NCI-H187 treated with DMSO at 0.1 percent for 48 hours (cell line): ENCODE measurements around the gene TMEM108.
"Not testable (repeated sequence)": the region's sequence is repeated elsewhere in the genome, so short reads cannot be mapped to it uniquely, and the experiment has no call there.

Experiments used
- DNase-seq: peaks from one replicate; lab custom pipeline; 2025; lab: John Stamatoyannopoulos, UW

The TMEM108 gene

DNA sequence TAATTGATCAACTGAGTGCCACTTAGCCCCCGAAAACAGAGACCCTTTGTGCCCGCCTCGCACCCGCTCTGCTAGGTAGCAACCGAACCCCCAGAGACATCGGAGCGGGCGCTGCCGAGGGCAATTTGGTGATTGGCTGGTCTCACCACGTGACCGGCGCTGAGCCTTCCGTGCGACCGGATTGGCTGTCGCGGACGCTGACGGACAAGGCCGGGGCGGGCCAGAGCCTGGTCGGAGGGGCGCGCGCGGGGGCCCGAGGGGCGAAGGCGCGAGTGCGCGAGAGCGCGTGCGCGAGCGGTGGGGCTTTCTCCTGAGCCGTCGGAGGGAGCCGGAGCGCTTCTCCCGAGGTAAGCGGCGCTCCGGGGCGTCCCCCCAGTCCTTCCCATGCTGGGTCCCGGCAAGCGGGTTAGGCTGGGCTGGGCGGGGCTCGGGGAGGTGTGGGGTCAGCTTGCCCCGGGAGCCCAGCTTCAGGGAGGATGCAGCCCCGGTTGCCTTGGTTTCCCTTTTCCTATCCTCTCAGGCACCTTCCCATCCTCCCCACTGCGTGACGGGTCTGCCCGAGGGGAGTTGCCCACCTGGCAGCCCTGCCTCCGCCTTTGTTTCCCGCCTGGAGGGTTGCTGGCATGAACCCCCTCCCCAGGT is at the start of gene TMEM108:
Gene TMEM108, plus strand, starts transcription at position 303 of the 642 bp plus-strand sequence.
- DNase-seq: peak; percentile 63

DNA sequence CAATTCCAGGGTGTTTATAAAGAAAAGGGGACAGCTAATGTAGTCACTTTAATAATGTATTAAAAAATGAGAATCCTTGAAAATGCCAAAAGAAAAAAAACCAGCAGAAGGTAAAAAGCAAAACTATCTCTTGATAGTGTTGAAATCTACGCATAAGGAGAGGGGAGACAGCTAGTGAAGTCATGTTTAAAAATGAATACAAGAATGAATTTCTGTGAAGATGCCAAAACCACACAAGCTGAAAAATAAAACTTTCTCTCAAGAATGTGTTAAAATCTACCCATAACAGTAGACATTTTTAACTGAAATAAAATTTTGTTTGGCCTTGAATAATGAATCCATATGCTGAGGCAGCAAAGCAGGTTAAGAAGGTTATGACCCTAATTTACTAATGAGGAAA is 42.2 kb upstream of the TMEM108 start:
- no peak for DNase-seq

DNA sequence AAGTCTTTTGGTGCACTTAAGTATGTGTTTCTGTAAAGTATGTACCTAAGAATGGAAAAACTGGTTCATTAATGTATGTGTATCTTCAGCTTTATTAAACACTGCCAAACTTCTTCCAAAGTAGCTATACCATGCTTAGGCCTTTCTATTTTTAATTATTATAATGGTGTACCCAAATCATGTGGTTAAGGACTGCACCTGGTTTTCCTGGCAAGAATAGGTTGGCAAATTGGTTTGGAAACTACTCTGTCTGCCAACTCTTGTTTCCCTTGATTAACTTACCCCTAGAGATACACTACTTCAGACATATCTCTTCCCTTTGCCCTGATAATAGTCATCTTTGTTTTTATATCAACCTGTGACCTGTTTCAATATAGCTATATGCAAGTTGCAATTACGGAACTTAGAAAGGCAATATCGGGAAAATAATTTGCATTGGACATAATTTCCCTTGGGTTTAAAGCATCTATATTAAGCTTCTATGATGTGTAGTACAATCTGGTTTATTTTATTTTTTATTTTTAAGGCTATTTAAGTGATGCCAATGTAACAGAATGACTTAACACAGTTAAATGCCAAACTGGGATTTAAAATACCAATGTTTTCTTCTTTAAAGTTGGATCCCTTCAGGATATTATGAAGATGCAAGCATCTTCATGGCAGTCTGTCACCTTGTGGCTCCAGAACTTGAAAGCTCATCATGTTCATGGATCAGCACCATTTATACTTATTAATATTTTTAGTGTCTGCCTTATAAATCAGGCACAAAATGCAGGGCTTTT is 40.6 kb upstream of the TMEM108 start:
- no peak for DNase-seq

DNA sequence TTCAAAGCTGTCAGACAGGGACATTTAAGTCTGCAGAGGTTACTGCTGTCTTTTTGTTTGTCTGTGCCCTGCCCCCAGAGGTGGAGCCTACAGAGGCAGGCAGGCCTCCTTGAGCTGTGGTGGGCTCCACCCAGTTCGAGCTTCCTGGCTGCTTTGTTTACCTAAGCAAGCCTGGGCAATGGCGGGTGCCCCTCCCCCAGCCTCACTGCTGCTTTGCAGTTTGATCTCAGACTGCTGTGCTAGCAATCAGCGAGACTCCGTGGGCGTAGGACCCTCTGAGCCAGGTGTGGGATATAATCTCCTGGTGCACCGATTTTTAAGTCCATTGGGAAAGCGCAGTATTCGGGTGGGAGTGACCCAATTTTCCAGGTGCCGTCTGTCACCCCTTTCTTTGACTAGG is 33.2 kb upstream of the TMEM108 start:
- not testable (repeated sequence) for DNase-seq

DNA sequence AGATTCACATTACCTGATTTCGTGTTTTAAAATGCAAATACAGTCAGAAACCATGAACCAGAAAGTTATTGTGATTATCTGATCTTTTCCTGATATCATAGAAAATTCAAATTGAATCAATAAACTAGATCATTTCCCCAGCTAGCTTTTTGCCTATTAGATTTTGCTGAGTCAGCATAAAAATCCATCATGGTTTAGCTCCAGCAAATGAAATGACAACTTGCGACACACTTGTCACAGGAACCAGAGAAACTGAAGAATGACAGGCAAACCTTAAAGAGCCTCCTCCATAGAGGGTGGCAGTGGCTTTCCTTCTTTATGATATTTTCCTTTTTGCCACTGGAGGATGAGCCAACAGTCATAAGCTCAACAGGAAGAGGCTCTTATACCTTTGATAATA is 30.6 kb upstream of the TMEM108 start:
- no peak for DNase-seq

DNA sequence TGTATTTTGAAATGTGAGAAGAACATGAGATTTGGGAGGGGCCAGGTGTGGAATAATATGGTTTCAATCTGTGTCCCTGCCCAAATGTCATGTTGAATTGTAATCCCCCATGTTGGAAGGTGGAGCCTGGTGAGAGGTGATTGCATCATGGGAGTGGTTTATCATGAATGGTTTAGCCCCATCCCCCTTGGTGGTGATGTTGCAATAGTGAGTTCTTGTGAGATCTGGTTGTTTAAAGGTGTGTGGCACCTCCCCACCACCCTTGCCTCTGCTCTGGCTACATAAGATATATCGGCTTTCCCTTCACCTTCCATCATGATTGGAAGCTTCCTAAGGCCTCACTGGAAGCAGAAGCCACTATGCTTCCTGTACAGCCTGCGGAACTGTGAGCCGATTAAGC is 23.9 kb upstream of the TMEM108 start:
- DNase-seq: no peak

DNA sequence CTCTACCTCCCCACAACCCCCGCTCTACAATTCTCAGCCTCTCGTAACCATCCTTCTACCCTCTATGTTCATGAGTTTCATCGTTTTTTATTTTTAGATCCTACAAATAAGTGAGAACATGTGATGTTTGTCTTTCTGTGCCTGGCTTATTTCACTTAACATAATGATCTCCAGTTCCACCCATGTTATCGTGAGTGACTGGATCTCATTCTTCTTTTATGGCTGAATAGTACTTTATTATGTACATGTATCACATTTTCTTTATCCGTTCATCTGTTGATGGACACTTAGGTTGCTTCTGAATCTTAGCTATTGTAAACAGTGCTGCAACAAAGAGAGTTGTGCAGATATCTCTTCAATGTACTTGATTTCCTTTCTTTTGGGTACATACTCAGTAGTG is 22.6 kb upstream of the TMEM108 start:
- DNase-seq: not testable (repeated sequence)

DNA sequence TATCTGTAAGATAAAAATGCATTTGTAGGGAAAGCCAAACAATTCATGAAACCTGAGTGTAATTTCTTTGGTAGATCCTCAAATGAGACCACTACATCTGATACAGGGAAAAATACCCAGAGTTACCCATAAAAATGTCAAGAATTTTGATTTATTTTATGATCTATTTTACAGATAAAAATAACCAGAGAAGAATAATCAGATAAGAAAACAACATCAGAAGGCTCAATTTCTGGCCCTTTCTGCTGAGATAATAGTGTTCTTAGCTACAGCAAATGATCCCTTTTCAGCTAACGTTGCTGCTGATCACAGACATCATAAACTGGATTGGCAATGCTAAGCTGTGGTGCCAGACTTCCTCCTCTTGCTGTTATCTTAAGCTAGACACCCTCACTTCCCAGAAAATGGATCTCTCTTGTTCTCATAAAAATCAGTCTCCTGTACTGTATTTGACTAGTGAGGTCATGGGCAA is 21.3 kb upstream of the TMEM108 start:
- no peak for DNase-seq

DNA sequence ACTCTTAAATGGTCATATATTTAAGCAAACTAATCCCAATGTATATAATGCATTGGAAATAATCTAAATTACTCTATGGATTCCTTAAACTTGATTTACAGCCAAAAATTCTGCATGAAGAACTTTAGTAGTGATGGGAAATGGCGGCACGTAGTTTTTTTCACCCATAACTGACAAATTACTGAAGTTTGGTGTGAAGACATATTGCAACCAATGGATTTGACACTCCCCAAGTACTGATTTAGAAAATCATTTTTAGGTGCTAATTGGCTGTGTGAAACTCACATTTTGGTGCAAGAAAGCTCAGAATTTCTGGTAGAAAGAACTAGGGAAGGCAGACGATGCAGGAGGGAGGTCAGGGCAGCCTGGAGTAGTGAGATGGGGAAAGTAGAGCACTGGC is 19.3 kb upstream of the TMEM108 start:
- no peak for DNase-seq

DNA sequence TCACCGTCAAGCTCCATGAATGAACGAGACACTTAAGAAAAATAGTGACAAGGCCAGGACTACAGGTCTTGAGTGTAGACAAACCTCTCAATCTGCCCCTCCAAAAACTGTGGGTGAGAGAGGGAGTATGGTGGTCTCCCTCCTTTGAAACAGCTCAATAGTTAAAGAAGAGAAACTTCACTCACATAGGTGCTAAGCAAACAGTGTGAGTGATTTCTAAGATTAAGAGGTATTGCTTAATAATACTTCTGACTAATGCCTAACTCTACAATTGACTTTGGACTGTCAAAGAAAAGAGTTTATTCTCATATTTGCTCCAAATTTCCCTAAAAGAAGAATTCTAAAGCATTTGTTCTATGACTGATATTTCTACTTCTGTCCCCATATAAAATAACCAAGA is 17.0 kb upstream of the TMEM108 start:
- no peak for DNase-seq

DNA sequence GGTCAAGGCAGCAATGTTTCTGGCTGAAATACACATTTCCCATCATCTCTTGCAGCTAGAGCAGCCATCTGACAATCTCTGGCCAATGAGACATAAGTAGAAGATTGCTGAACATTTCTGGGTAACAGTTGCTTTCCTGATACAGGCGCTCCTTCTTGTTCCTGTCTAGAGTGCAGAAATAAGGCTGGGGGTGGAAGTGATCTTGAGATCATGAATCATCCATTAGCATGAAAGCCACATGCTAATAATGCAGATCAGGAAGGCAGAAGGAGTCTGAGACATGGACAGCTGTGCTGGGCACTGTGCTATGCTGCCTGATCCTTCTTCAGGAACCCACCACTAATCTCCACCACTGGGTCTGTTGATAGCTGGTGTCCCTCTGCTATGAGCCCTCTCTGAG is 14.8 kb upstream of the TMEM108 start:
- DNase-seq: no peak

DNA sequence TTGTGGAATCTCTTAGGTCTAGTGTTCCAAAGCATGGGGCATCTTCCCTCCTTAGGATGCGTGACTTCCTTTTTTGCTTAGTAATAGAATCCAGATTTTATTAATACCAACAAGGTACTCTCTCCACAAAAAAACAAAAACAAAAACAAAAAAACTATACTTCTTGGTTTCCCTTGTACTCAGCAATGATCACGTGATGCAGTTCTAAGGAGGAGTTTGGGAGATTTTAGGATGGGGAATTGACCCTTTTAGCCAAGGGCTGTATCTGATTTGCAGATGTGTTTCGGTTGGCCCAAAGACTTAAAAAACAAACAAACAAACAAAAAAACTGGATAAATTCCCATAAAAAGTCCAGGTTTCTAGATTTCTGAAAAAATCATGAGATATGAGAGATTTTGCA is 12.6 kb upstream of the TMEM108 start:
- no peak for DNase-seq

DNA sequence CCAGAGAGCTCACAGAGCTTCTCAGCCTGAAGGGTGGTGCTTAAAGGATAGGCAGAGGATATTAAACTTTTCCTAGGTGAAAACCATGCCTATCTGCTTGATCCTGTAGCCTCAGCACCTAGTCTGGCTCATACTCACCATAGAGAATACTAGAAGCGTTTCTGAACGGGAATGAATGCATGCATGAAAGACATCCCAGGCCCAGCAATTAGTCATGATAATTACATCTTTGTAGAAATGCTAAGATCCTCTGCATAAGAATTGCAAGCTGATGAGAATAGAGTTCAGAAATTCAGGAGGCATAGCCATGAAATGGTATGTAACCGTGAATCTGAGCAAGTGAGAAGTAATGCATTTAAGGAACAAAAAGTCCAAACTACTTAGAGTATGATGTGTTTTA is 5.9 kb upstream of the TMEM108 start:
- no peak for DNase-seq

DNA sequence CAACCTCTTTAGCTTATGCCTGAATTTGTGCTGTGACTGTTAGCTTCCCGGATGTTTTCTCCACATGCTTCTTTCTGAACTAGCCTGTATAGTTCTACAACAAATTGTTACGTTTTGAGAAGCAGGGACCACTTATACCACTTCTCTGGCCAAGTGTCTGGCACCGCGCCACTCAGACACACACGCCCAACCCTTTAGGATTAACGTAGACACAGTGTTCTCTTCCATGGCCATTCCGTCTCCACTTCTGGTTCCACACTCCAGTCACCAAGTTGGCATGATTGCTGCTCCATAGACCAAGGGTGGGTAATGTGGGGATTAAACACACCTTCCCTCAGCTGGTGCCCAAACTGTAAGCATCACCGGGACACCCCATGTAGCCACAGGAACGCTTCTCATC is 755 bp upstream of the TMEM108 start:
- DNase-seq: peak; percentile 41

DNA sequence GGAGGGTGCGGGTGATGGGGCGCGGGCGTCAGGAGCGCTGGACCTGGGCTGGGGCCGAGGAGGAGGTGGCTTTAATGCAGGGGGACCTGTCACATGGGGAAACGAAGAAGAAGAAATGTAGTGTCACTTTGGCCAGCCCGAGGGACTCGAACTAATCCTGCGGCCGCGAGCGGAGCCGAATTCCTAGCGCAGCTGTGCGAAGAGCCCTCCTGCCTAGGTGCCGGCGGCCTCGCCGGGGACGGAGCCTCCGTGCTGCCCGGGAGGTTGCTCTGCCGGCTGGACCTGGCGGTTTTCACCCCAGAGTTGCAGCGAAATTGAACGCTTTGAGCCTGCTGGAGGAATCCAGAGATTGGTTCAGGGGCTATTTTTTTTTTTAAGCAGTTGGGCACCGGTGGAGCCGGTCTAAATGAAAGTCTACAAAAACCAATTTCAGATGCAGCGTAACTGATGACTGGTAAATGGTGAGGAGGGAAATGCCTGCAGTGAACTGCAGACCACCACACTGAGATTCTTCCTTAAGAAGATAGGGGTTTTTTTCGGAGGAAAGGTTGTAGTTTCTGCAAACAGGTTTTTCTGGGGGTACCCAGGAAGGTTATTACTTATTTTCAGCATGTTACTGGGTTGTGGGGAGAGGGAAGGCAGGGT is 662 bp downstream of the TMEM108 start:
- DNase-seq: no peak

DNA sequence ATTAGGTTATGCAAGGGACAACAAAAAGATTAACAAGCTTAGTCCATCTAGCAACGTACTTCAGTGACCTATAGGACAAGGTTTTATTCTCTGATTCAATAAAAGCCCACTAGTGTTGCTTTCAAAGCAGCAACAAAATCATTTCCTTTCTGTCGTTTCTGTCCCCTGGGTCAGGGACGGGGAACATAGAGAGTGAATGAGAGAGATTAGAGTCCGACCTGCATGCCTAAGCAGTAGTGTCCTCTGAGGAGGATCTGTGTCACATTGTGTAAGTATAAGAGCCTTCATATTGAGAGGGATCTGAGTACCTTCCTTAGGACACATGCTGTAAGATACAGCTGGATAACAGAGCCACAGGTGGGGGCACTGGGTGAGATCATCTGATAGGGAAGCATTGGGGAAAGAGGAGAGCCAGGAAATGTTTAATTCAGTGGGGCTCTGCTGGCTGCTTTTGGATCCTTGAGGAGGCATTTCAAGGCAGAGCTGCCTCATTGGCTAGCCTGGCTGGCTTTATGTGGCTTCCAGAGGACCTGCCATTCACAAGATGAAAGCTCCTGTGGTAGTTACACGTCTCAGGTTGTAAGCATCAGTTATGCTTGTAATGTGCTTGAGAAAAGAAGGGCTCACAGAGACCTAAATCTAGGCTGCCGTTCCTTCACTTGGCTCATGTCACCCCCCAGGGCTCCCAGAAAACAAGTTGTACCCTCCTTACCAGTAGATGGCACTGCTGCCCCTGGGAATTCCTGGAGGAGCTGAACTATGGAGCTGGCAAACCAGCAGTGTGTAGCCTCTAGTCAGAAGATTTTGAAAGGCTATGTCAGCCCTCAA is 2.7 kb downstream of the TMEM108 start:
- DNase-seq: peak; percentile 32

DNA sequence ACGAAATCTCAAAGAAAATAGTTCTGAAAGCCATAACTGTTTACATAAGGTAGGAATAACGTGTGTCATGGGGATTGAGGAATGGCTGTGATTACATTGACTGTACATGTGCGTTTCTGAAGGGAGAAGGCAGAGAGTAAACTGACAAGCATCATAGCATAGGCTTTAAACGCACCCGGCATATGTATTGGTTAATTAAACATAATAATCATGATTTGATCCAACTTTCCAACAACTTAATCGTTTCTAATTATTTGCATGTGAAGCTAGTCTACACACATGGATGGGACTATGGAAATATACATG is 3.3 kb downstream of the TMEM108 start:
- DNase-seq: no peak

DNA sequence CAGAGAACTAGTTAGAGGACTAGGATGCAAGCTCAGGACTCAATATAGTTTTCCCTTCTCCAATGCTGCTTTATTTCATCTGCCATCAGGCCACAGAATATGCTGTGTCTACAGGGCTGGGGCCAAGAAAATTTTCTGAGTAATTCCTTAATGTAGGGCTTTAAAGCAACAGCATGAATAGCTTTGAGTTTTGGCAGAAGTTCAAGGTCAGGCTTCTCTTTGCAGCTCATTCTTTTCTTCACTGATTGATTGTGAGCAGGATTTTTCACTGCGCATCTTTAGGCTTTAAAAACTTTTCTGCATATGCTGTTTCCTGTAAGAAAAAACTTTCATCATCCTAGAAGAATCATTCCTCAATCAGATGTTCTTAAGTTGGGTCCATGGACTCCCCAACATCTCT is 4.6 kb downstream of the TMEM108 start:
- DNase-seq: no peak

DNA sequence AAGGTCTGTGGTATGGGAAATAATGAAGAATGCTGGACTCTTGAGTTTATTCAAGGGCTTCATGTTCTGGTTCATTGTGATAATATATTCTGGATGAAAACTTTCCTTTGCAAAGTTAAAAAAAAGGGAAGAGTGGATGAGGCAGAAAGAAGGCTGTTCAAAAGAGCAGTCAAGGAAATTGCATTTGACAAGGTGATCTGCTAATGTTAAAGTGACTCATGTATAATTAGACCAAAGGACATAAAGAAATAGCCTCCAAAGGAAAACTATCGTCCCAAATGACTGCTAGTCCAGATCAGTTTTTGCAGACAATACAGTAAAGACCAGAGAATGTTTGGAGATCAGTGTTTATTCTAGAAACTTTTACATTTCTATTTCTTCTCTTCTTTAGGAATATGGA is 9.8 kb downstream of the TMEM108 start:
- no peak for DNase-seq

DNA sequence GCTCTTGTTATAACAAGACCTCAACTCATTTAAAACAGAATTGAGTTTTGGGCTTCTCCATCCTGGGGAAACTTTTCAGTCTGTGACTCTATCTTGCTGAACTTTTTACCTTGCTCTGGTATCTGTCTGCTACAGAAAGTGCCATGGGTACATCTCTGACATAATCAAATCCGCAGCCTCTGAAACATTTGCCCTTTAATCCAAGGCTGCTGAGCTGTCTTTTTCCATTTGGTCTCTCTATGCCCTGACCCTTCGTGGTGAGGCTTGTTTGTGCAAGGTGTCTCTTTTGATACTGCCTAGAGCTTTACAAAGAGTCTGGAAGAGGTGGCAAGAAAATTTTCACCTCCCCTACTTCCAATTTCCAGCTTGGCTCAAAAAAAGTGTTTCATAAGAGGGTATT is 11.3 kb downstream of the TMEM108 start:
- DNase-seq: no peak

DNA sequence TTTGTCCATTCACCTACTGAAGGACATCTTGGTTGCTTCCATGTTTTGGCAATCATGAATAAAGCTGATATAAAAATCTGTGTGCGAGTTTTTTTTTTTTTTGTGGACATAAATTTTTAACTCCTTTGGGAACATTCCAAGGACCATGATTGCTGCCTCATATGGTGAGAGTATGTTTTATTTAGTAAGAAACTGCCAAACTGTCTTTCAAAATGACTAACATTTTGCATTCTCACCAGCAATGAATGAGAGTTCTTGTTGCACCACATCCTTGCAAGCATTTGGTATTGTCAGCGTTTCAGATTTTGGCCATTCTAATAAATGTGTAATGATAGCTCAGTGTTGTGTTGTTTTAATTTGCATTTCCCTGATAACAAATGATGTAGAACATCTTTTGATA is 12.7 kb downstream of the TMEM108 start:
- DNase-seq: no peak

DNA sequence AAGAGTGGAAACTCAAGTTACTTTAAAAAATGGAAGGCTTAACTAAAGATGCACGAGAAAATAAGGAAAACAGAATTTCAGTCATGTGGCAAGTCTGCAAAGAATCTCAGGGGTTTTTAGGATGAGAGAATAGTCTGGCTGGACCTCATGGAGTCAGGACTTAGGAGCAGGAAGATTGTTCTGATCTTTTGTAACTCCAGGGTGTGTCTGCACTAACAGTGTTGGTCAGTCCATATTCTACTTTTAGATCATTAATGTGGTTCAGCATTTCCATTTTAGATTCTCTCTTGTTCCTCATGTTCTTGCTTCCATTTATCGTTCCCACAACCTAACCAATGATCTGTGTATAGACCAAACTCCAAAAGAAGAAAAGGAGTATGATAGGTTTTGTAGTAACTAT is 15.3 kb downstream of the TMEM108 start:
- DNase-seq: no peak

DNA sequence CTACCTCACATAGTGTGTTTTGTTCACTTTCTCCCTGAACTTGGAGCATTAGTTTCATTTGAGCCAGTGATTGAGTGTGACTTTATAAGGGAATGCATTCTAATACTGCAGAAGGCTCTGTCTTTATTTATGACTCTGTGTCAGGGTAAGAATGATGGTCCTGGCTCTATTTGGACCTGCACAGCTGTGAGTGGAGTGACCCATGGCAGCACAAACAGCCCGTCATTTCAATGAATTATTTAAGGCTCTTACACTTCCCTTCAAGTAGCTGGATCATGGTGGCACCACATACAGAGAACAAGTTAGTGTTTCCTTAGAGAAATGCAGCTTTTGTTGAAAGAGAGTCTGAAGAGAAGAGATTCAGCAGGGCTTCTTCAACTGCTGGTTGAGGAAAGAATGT is 16.4 kb downstream of the TMEM108 start:
- DNase-seq: no peak
